MV-4-11 (cell line): ENCODE measurements around the gene PRKAG2.
A peak's percentile ranks its signal among the peaks of the same experiment; 100 is the strongest.

Source experiments
- DNase-seq: peaks from one replicate; lab custom pipeline; 2025; lab: John Stamatoyannopoulos, UW

Gene PRKAG2

GRCh38 chr7:151710646-151711434 lies 166.1 kb downstream of the PRKAG2 start:
- no peak for DNase-seq

GRCh38 chr7:151710121-151710640 lies 166.7 kb downstream of the PRKAG2 start:
- no peak for DNase-seq

- DNase-seq: no peak
Measured at GRCh38 chr7:151709141-151710038, 167.5 kb downstream of the PRKAG2 start.

- no peak for DNase-seq
Measured at GRCh38 chr7:151708610-151709009, 168.3 kb downstream of the PRKAG2 start.

GRCh38 chr7:151707757-151708156 lies 169.2 kb downstream of the PRKAG2 start:
- DNase-seq: no peak

- no peak for DNase-seq
Measured at GRCh38 chr7:151707105-151707469, 169.8 kb downstream of the PRKAG2 start.

- DNase-seq: no peak
Measured at GRCh38 chr7:151706277-151707104, 170.4 kb downstream of the PRKAG2 start.

GRCh38 chr7:151705636-151706276 lies 171.2 kb downstream of the PRKAG2 start:
- DNase-seq: peak; percentile 10

- no peak for DNase-seq
Measured at GRCh38 chr7:151704960-151705635, 171.8 kb downstream of the PRKAG2 start.

- DNase-seq: no peak
Measured at GRCh38 chr7:151704299-151704959, 172.5 kb downstream of the PRKAG2 start.

- no peak for DNase-seq
Measured at GRCh38 chr7:151702961-151703360, 174.0 kb downstream of the PRKAG2 start.

GRCh38 chr7:151700586-151701165 lies 176.2 kb downstream of the PRKAG2 start:
- DNase-seq: no peak

- DNase-seq: no peak
Measured at GRCh38 chr7:151699928-151700319, 177.0 kb downstream of the PRKAG2 start.

- DNase-seq: no peak
Measured at GRCh38 chr7:151699147-151699927, 177.6 kb downstream of the PRKAG2 start.

- DNase-seq: no peak
Measured at GRCh38 chr7:151697942-151698341, 179.0 kb downstream of the PRKAG2 start.

GRCh38 chr7:151697515-151697895 lies 179.4 kb downstream of the PRKAG2 start:
- no peak for DNase-seq

GRCh38 chr7:151696721-151697514 lies 180.0 kb downstream of the PRKAG2 start:
- no peak for DNase-seq

GRCh38 chr7:151695951-151696541 lies 180.9 kb downstream of the PRKAG2 start:
- DNase-seq: no peak
